ENCODE measurements around the gene ULK1. TPM values are rescaled to one million over a fixed set of nuclear protein-coding genes. Genes with fewer than 3 reads are reported as not detected.

The ULK1 gene
- total and polyA plus RNA-seq, 12 donors: 2.9 to 123 (median 29.9) TPM

- Histone ChIP-seq H3K4me1 (replicated peaks in 1 of 2) (peaks cover 21 to 49% of the 10 kb centered on the region in 2 donors), H3K27ac (peak overlapping the region in 4 of 5 donors; percentile 56 to 97 (median 95)), H3K36me3 (replicated peaks in 1 of 2) (peaks cover 0 to 6% of the 10 kb centered on the region in 2 donors), H3K9me3 (replicated peaks in 1 of 3) (no peaks in the 10 kb centered on the region), H3K4me3 (no peak overlapping the region), H3K27me3 (no peaks in the 10 kb centered on the region)
- TF ChIP-seq POLR2A (IDR thresholded peaks at IDR 0.05): no peak
- no peak for TF ChIP-seq CTCF (IDR thresholded peaks at IDR 0.05)
- peak in 2 of 7 donors; percentile 20 to 26 for DNase-seq
- WGBS, 4 donors: 71 to 81% (median 75%) methylated on average over 6 to 9 of the region's 9 CpGs
- intact Hi-C loops (cut with DNase I): no loop called here
Measured at GRCh38 chr12:131897875-131898274, 3.5 kb downstream of the ULK1 start.

- H3K4me1 ChIP-seq (replicated peaks in 1 of 2): peaks cover 18 to 57% of the 10 kb centered on the region in 2 donors
Measured at GRCh38 chr12:131900397-131900796, 6.0 kb downstream of the ULK1 start.

GRCh38 chr12:131901431-131902331 lies 7.3 kb downstream of the ULK1 start:
- Histone ChIP-seq H3K36me3 (replicated peaks in 1 of 2) (peaks cover 0 to 7% of the 10 kb centered on the region in 2 donors), H3K9me3 (replicated peaks in 1 of 3) (no peaks in the 10 kb centered on the region), H3K4me3 (no peak overlapping the region), H3K27me3 (no peaks in the 10 kb centered on the region), H3K27ac (peak overlapping the region in 1 of 5 donors; percentile 52), H3K4me1 (replicated peaks in 1 of 2) (peaks cover 10 to 52% of the 10 kb centered on the region in 2 donors)
- TF ChIP-seq CTCF (IDR thresholded peaks at IDR 0.05): no peak
- WGBS, 4 donors: 59 to 66% (median 64%) methylated on average over 24 to 30 of the region's 30 CpGs
- intact Hi-C loops (cut with DNase I): loop anchor here in 1 of 2 donors (5.0 kb wide), 1 partner anchor 46 kb away; the partner anchor contains the start of gene EP400
- DNase-seq: peak in 5 of 7 donors; percentile 42 to 65 (median 57)

More at GRCh38 chr12:131900397-131900796, 6.0 kb downstream of the ULK1 start:
- Histone ChIP-seq H3K4me3 (no peak overlapping the region), H3K36me3 (replicated peaks in 1 of 2) (peaks cover 0 to 6% of the 10 kb centered on the region in 2 donors), H3K27me3 (no peaks in the 10 kb centered on the region), H3K9me3 (replicated peaks in 1 of 3) (no peaks in the 10 kb centered on the region), H3K27ac (peak overlapping the region in 1 of 5 donors; percentile 4)
- intact Hi-C loops (cut with DNase I): loop anchor here in 1 of 2 donors (5.0 kb wide), 1 partner anchor 47 kb away; the partner anchor contains the start of gene EP400
- 83 to 100% (median 90%) methylated on average over 3 to 6 of the region's 6 CpGs for WGBS, 4 donors
- TF ChIP-seq CTCF (IDR thresholded peaks at IDR 0.05) (no peak), POLR2A (IDR thresholded peaks at IDR 0.05) (no peak)
- peak in 3 of 7 donors; percentile 32 to 59 (median 35) for DNase-seq

All from adrenal gland (tissue), 12 donors.